Prostate gland (tissue), 2 donors: ENCODE data around the gene PDLIM7. TPM values are rescaled to one million over a fixed set of nuclear protein-coding genes. Genes with fewer than 3 reads are reported as not detected.

Experiments
- DNase-seq: peaks from one replicate; pipeline ENCODE4 v3.0.0-alpha.2; 2019; ENCODE audit warnings: low spot score
- H3K27ac ChIP-seq, 2 donors: fragments of 200-600 bp; sonication (generic); 2 replicates each; pipeline ENCODE4 v1.5.1; 2017 to 2019
- H3K27me3 ChIP-seq: fragments of 200-600 bp; sonication (generic); replicated peaks from 2 replicates; pipeline ENCODE4 v1.5.1; 2019; ENCODE audit not compliant: insufficient read depth
- H3K36me3 ChIP-seq, 2 donors: fragments of 200-600 bp; sonication (generic); 1 replicate in 1 of 2; 2 replicates in 1 of 2; pipeline versions ENCODE4 v1.5.1 to v1.8.1; 2017 to 2019
- H3K4me1 ChIP-seq: fragments of 200-600 bp; sonication (generic); replicated peaks from 2 replicates; pipeline ENCODE4 v1.5.1; 2019
- H3K4me3 ChIP-seq, 2 donors: fragments of 200-600 bp; sonication (generic); 2 replicates each; pipeline ENCODE4 v1.5.1; 2017 to 2019
- H3K9me3 ChIP-seq: fragments of 200-600 bp; sonication (generic); 2 replicates; pipeline ENCODE4 v1.5.1; 2017
- POLR2A ChIP-seq: fragments of 450-650 bp; IDR thresholded peaks from one replicate; pipeline ENCODE4 v1.6.1; 2016; ENCODE audit warnings: antibody characterized with exemption, mild to moderate bottlenecking
- POLR2AphosphoS5 ChIP-seq: sonication (generic); formaldehyde crosslinking; IDR thresholded peaks from one replicate; pipeline ENCODE4 v1.6.1; 2017; ENCODE audit warnings: antibody characterized with exemption
- WGBS: methylation state at CpG from one replicate; pipeline ENCODE4 v1.1.5; 2018; 5-methylcytosine and 5-hydroxymethylcytosine counted together
- intact Hi-C: fragments of 100-400 bp; cut with DNase I; formaldehyde crosslinking; loops from one replicate; pipeline ENCODE4 v1.14.2; 2022
- total RNA-seq, 2 donors: library from RNA; depleted of rRNA; stranded (reverse); fragments of >200 nt; gene quantifications; one replicate each; pipeline ENCODE4 v1.1.0, GENCODE V29; 2016
- TF ChIP-seq, protein P1 (sequence below), 4 experiments: fragments of 200-600 bp in 2 of 4; fragments of 450-650 bp in 2 of 4; sonication (generic) in 2 of 4; IDR thresholded peaks; 1 replicate in 3 of 4; 2 replicates in 1 of 4; pipeline ENCODE4 v1.5.1; 2016 to 2019; ENCODE audit warnings: antibody characterized with exemption in 4 of 4, mild to moderate bottlenecking in 2 of 4, moderate library complexity in 2 of 4

PDLIM7 gene
- total RNA-seq, 2 donors from 2014 or later, result 155 to 235 TPM

GRCh38 chr5:177462021-177462670 is 35.3 kb downstream of the PDLIM7 start:
- no peaks in the 10 kb centered on the region for H3K4me1 ChIP-seq
- no peaks in the 10 kb centered on the region for H3K36me3 ChIP-seq
- intact Hi-C loops, result no loop called here
- H3K27me3 ChIP-seq, result no peaks in the 10 kb centered on the region
- no peaks in the 10 kb centered on the region for H3K9me3 ChIP-seq
- 84% methylated on average over 27 of the region's 27 CpGs for WGBS
- no peak overlapping the region for H3K27ac ChIP-seq
- TF ChIP-seq, protein P1, sequence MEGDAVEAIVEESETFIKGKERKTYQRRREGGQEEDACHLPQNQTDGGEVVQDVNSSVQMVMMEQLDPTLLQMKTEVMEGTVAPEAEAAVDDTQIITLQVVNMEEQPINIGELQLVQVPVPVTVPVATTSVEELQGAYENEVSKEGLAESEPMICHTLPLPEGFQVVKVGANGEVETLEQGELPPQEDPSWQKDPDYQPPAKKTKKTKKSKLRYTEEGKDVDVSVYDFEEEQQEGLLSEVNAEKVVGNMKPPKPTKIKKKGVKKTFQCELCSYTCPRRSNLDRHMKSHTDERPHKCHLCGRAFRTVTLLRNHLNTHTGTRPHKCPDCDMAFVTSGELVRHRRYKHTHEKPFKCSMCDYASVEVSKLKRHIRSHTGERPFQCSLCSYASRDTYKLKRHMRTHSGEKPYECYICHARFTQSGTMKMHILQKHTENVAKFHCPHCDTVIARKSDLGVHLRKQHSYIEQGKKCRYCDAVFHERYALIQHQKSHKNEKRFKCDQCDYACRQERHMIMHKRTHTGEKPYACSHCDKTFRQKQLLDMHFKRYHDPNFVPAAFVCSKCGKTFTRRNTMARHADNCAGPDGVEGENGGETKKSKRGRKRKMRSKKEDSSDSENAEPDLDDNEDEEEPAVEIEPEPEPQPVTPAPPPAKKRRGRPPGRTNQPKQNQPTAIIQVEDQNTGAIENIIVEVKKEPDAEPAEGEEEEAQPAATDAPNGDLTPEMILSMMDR (IDR thresholded peaks at IDR 0.05), result no peak
- no peak for TF ChIP-seq POLR2AphosphoS5
- TF ChIP-seq POLR2A, result no peak
- no peak overlapping the region for H3K4me3 ChIP-seq
- no peak for DNase-seq

GRCh38 chr5:177459819-177460628 is 37.4 kb downstream of the PDLIM7 start:
- intact Hi-C loops, result loop anchor here (5.0 kb wide), 1 partner anchor 143 kb away; no protein-coding TSS in a partner anchor
- 92% methylated on average over 28 of the region's 28 CpGs for WGBS
- Histone ChIP-seq H3K4me1 (no peaks in the 10 kb centered on the region), H3K9me3 (no peaks in the 10 kb centered on the region), H3K4me3 (no peak overlapping the region), H3K27me3 (no peaks in the 10 kb centered on the region), H3K27ac (no peak overlapping the region), H3K36me3 (no peaks in the 10 kb centered on the region)
- no peak for DNase-seq
- no peak for TF ChIP-seq POLR2AphosphoS5
- TF ChIP-seq, protein P1 (IDR thresholded peaks at IDR 0.05), result no peak

- intact Hi-C loops, result loop anchor here (5.0 kb wide), 1 partner anchor 142 kb away; no protein-coding TSS in a partner anchor
- TF ChIP-seq POLR2A (no peak), POLR2AphosphoS5 (no peak)
- TF ChIP-seq, protein P1 (IDR thresholded peaks at IDR 0.05), result no peak
- WGBS, result 80% methylated on average over 11 of the region's 11 CpGs
- Histone ChIP-seq H3K4me1 (no peaks in the 10 kb centered on the region), H3K27me3 (no peaks in the 10 kb centered on the region), H3K4me3 (no peak overlapping the region), H3K9me3 (no peaks in the 10 kb centered on the region), H3K27ac (no peak overlapping the region), H3K36me3 (no peaks in the 10 kb centered on the region)
- DNase-seq, result no peak
These were observed 38.0 kb downstream of the PDLIM7 start for GRCh38 chr5:177459357-177459756.

DNA sequence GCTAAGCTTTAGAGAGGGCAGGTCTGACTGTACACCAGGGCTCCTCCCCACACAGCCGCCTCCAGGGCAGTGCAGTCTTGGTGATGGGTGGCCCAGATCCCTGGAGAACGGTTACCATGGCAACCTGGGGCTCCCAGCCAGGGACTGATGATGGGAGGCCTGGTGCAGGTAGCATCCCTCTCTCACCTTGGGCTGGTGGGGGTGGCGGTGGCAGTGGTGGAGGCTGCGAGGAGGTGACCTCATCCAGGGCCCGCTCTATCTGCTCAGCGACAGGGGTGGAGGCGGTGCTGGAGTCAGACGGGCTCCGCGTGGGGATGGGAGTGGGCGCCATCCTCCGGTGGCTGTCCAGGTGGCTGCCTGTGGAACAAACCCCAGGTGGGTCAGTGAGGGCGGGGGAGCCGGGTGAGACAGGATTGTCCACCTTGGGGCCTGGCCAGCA is 38.5 kb downstream of the PDLIM7 start:
- no peaks in the 10 kb centered on the region for H3K27me3 ChIP-seq
- 82% methylated on average over 14 of the region's 14 CpGs for WGBS
- intact Hi-C loops, result loop anchor here (5.0 kb wide), 1 partner anchor 142 kb away; no protein-coding TSS in a partner anchor
- DNase-seq, result no peak
- no peak overlapping the region for H3K4me3 ChIP-seq
- TF ChIP-seq, protein P1 (IDR thresholded peaks at IDR 0.05), result no peak
- TF ChIP-seq POLR2A (no peak), POLR2AphosphoS5 (no peak)
- H3K9me3 ChIP-seq, result no peaks in the 10 kb centered on the region
- H3K4me1 ChIP-seq, result no peaks in the 10 kb centered on the region
- H3K36me3 ChIP-seq, result no peaks in the 10 kb centered on the region
- no peak overlapping the region for H3K27ac ChIP-seq
